ENCODE measurements around the gene FGD6. TPM values are rescaled to one million over a fixed set of nuclear protein-coding genes. Genes with fewer than 3 reads are reported as not detected.

Gene FGD6
- total and polyA plus RNA-seq, 8 donors = 13.8 to 36.0 (median 16.0) TPM

GRCh38 chr12:95126076-95126475 is 91.2 kb downstream of the FGD6 start:
- Histone ChIP-seq H3K27ac (no peak overlapping the region), H3K4me3 (no peak overlapping the region), H3K27me3 (no peaks in the 10 kb centered on the region), H3K36me3 (no peaks in the 10 kb centered on the region), H3K9me3 (no peaks in the 10 kb centered on the region), H3K4me1 (peaks cover 4 to 10% of the 10 kb centered on the region in 2 donors)
- ATAC-seq = no peak
- no peak for DNase-seq
- TF ChIP-seq CTCF (IDR thresholded peaks at IDR 0.05) = no peak
- intact Hi-C loops (cut with DNase I) = no loop called here

- intact Hi-C loops (cut with DNase I) = no loop called here
- no peak overlapping the region for H3K4me3 ChIP-seq
- H3K4me1 ChIP-seq = peaks cover 0 to 5% of the 10 kb centered on the region in 2 donors
- H3K27me3 ChIP-seq = no peaks in the 10 kb centered on the region
- TF ChIP-seq CTCF (IDR thresholded peaks at IDR 0.05) = no peak
- no peaks in the 10 kb centered on the region for H3K9me3 ChIP-seq
- DNase-seq = peak in 1 of 4 donors; percentile 52
- peak; percentile 93 for ATAC-seq
- peak overlapping the region in 1 of 2 donors; percentile 73 for H3K27ac ChIP-seq
- H3K36me3 ChIP-seq = no peaks in the 10 kb centered on the region
These were observed 93.2 kb downstream of the FGD6 start for GRCh38 chr12:95124106-95124505.

GRCh38 chr12:95118788-95119179 is 98.5 kb downstream of the FGD6 start:
- intact Hi-C loops (cut with DNase I) = loop anchor here in 1 of 2 donors (10.0 kb wide), 1 partner anchor 216 kb away; no protein-coding TSS in a partner anchor
- Histone ChIP-seq H3K27ac (peak overlapping the region; percentile 57 to 67), H3K27me3 (no peaks in the 10 kb centered on the region), H3K4me3 (no peak overlapping the region), H3K36me3 (no peaks in the 10 kb centered on the region), H3K9me3 (no peaks in the 10 kb centered on the region), H3K4me1 (peaks cover 11 to 18% of the 10 kb centered on the region in 2 donors)
- ATAC-seq = peak; percentile 75
- no peak for TF ChIP-seq CTCF (IDR thresholded peaks at IDR 0.05)
- DNase-seq = peak in 1 of 4 donors; percentile 50

- peaks cover 0 to 4% of the 10 kb centered on the region in 2 donors for H3K36me3 ChIP-seq
- DNase-seq = no peak
- peak overlapping the region; percentile 57 to 67 for H3K27ac ChIP-seq
- H3K4me3 ChIP-seq = no peak overlapping the region
- TF ChIP-seq CTCF (IDR thresholded peaks at IDR 0.05) = no peak
- H3K4me1 ChIP-seq = peaks cover 11 to 18% of the 10 kb centered on the region in 2 donors
- intact Hi-C loops (cut with DNase I) = loop anchor here in 1 of 2 donors (10.0 kb wide), 1 partner anchor 217 kb away; no protein-coding TSS in a partner anchor
- H3K27me3 ChIP-seq = no peaks in the 10 kb centered on the region
- ATAC-seq = peak; percentile 79
- no peaks in the 10 kb centered on the region for H3K9me3 ChIP-seq
These were observed 99.0 kb downstream of the FGD6 start for GRCh38 chr12:95118138-95118787.

GRCh38 chr12:95117178-95117599 is 100.1 kb downstream of the FGD6 start:
- H3K27ac ChIP-seq = peak overlapping the region in 1 of 2 donors; percentile 57
- peak; percentile 72 to 77 for TF ChIP-seq CTCF (IDR thresholded peaks at IDR 0.05)
- peak; percentile 84 for ATAC-seq
- peaks cover 11 to 18% of the 10 kb centered on the region in 2 donors for H3K4me1 ChIP-seq
- intact Hi-C loops (cut with DNase I) = loop anchor here in 1 of 2 donors (10.0 kb wide), 1 partner anchor 218 kb away; no protein-coding TSS in a partner anchor
- H3K4me3 ChIP-seq = no peak overlapping the region
- peaks cover 0 to 11% of the 10 kb centered on the region in 2 donors for H3K36me3 ChIP-seq
- DNase-seq = peak in 3 of 4 donors; percentile 51 to 84 (median 71)
- H3K9me3 ChIP-seq = no peaks in the 10 kb centered on the region
- no peaks in the 10 kb centered on the region for H3K27me3 ChIP-seq

Data from left lung (tissue), 10 donors.